CD4-positive, alpha-beta T cell treated with Interleukin-1 beta for 1 hour (primary cell): ENCODE data around the gene IQGAP2.
"Not testable (repeated sequence)": the region's sequence is repeated elsewhere in the genome, so short reads cannot be mapped to it uniquely, and the experiment has no call there.

Source experiments
- DNase-seq, 2 donors: peaks; one replicate each; pipeline ENCODE4 v3.0.0-alpha.2; 2020 to 2022

IQGAP2 gene

DNA sequence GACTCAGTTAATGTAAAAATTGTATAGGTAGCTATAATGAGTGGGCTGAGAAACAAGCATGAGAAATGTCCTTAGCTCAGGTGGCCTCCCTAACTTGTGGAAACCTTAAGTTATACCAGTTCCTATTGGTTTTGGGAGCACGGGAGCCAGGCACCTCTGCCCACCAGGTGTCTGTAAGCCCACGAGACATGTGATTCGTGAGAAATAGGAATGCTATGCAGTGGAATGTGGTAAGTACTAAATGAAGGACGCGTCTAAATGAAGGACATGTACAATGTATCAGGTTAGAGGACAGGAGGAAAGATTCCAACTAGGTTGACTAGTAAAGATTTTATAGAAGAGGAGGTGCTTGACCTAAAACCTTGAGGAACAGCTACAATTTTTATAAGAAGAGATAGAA is 266.2 kb downstream of the IQGAP2 start:
- DNase-seq, result no peak

DNA sequence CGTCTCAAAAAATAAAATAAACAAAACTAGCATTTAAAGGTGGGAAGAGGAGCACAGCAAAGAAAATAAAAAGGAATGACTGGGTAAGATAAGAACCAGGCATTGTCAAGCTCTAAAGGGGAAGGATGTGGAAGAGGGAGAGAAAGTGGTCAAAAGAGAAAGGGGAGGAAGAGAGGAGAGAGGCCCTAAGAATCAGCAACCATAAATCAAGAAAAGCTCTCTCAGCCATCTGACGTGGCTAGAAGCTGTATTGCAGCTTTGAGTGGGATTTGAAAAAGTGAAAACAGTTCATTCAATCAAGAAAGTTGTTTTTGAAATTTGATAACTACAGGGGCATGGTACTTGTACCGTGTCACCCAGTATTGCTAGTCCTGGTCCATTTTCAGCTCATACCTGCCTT is 267.4 kb downstream of the IQGAP2 start:
- no peak for DNase-seq

- DNase-seq, result no peak
Measured at GRCh38 chr5:76672242-76672641, 269.2 kb downstream of the IQGAP2 start.

DNA sequence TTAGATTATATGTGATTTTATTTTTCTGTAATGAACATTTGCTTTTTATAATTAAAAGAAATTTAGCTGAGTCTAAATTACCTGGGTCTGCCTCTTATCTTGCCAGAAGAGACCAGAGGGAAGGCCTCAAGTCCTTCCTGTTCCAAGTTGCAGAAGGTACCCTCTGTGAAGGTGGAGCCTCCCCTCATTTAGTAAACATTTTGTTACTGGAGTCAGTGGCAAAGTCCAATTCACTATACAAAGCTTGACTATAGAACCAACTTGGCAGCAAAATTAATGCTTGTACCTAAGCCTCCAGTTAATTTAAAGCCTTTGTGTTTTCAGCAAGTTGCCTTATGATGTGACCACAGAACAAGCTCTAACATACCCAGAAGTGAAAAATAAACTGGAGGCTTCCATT is 270.0 kb downstream of the IQGAP2 start:
- no peak for DNase-seq

DNA sequence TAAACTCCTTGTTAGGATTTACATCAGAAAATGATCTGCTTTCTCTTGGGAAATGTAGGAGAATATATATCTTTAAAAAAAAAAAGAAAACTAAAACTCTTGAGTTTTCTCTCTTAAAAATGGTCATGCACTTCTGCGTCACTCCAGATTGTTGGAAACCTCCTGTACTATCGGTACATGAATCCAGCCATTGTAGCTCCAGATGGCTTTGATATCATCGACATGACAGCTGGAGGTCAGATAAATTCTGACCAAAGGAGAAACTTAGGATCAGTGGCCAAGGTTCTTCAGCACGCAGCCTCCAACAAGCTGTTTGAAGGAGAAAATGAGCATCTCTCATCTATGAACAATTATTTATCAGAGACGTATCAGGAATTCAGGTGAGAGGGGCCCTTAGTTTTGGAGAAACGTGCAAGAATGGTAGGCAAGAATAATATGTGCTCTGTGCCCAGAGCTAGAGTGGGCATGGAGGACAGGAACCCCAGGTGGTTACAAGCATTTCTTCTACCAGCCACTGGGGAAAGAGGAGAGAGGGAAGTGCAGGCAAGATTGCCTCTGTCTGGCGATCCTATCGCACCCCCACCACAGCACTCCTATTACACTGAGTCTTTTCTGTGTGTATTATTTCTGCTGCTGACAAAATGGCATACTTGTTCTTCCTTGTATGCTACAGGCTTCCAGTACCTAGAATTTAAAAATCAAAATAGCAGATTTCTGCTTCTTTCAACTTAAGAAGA is 271.4 kb downstream of the IQGAP2 start:
- DNase-seq, result no peak

DNA sequence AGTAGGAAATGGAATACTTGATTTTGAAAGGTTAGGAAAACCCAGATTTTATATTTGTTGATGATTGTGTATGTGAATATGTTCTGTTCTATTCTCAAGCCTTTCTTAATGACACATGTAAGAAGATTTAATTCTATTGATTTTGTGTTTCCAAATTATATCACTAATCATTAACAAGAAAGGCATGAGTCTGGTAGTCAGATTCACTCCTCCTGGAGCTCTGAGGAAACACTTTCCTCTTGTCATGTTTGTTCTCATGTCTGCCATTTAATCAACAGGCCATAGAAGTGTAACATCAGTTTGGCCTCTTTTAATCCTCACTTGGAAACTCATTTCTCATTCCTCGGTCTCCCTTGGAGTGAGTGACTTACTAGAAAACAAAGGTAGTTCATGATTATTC is 272.3 kb downstream of the IQGAP2 start:
- DNase-seq, result no peak

- DNase-seq, result no peak
Measured at GRCh38 chr5:76677849-76678472, 274.9 kb downstream of the IQGAP2 start.

DNA sequence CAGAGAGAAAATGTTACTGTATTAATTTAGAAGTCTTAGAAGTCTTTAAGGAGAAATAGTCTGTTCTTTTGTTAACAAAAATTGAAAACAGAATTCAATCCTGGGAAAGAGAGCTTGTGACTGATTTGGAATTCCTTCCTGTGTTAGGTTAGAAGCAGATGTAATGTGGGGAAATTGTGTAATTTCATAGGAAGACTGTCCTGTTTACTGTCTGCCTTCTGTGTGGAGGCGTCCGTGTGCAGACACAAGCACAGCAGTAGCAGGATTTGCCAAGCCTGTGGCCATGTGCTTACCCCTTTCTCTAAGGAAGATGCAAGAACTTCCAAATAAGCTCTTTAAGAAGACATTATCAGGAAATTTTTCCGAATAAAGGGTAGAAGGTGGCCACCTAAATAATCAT is 276.1 kb downstream of the IQGAP2 start:
- no peak for DNase-seq

DNA sequence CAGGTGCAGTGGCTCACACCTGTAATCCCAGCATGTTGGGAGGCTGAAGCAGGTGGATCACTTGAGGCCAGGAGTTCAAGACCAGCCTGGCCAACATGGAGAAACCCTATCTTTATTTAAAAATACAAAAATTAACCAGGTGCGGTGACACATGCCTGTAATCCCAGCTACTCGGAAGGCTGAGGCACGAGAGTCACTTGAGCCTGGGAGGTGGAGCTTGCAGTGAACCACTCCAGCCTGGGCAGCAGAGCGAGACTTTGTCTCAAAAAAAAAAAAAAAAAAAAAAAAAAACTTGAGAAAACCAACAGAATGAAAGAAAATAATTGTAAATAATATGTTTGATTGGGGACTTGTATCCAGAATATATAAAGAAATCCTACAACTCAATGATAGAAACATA is 277.7 kb downstream of the IQGAP2 start:
- not testable (repeated sequence) for DNase-seq

- no peak for DNase-seq
Measured at GRCh38 chr5:76681287-76681686, 278.2 kb downstream of the IQGAP2 start.

DNA sequence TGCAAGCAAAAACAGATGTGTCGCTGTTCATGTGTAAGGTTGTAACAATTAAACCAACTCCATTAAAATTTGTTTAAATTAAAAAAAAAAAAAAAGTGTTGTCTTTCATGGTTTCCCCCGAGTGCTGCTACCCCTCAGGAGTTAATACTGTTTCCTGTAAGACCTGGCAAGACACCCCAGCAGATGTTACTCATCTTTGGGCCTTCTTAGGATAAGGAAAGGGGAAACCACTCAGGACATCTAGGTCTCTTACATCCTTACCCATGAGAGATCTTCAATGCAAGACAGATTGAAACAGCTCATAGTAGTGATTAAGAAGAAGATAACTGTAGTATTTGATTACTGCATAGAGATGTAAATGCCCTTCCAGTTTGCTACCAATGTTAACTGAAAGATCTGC is 279.3 kb downstream of the IQGAP2 start:
- no peak for DNase-seq

GRCh38 chr5:76683816-76684731 is 281.0 kb downstream of the IQGAP2 start:
- no peak for DNase-seq

DNA sequence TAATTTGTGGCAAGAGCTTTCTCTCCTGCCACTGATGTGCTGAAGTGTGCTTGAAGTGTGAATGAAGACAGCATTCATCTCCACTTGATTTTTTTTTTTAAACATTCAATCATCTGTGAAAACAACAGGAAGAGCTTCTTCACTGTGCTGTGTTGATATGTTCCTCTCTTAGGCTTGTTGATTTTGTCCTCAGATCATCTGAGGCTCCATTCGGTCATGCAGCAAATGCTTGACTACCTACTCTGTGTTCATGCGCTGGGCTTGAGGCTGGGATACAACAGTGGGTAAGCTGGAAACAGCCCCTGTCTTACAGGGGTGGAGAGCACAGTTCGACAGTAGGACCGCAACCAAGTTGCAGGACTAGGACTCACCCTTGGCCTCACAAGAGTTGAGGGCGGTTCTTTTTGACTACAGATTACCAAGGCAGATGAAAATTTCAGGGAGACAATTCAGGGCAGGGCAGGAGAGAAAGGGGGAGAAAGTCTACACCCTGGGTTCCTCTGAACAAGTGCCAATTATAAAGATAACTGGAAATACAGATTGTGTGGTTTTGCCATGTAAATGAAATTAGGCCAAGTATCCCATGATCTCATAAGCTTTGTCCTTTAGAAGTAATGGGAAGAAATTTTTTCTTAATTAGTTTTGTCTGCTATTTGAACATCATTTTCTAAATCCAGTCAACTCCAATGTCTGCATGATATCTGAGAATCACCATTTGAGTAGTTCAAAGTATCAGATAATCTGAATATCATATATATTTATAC is 281.9 kb downstream of the IQGAP2 start:
- DNase-seq, result no peak

DNA sequence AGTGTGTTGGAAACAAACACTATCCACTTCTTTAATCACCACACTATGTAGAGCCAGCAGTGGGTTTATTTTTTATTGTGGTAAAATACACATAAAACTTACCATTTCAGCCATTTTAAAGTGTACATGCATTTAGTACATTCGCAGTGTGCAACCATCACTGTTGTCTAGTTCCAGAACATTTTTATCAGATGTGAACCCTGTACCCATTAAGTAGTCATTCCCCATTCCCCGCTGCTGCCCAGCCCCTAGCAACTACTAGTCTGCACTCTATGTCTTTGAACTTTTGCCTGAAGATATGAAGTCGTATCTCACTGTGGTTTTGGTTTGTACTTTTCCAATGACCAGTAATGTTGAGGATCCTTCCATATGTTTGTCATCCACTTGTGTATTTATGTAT is 282.6 kb downstream of the IQGAP2 start:
- no peak for DNase-seq

GRCh38 chr5:76688212-76688611 is 285.1 kb downstream of the IQGAP2 start:
- no peak for DNase-seq

GRCh38 chr5:76688836-76689235 is 285.8 kb downstream of the IQGAP2 start:
- DNase-seq, result no peak

GRCh38 chr5:76689321-76690036 is 286.4 kb downstream of the IQGAP2 start:
- DNase-seq, result no peak

GRCh38 chr5:76690037-76690679 is 287.1 kb downstream of the IQGAP2 start:
- no peak for DNase-seq

- no peak for DNase-seq
Measured at GRCh38 chr5:76690704-76691466, 287.8 kb downstream of the IQGAP2 start.

- DNase-seq, result no peak
Measured at GRCh38 chr5:76691467-76692273, 288.6 kb downstream of the IQGAP2 start.
